ENCODE measurements around the gene MCRS1.
"Not testable (repeated sequence)": the region's sequence is repeated elsewhere in the genome, so short reads cannot be mapped to it uniquely, and the experiment has no call there.

MCRS1 gene

DNA sequence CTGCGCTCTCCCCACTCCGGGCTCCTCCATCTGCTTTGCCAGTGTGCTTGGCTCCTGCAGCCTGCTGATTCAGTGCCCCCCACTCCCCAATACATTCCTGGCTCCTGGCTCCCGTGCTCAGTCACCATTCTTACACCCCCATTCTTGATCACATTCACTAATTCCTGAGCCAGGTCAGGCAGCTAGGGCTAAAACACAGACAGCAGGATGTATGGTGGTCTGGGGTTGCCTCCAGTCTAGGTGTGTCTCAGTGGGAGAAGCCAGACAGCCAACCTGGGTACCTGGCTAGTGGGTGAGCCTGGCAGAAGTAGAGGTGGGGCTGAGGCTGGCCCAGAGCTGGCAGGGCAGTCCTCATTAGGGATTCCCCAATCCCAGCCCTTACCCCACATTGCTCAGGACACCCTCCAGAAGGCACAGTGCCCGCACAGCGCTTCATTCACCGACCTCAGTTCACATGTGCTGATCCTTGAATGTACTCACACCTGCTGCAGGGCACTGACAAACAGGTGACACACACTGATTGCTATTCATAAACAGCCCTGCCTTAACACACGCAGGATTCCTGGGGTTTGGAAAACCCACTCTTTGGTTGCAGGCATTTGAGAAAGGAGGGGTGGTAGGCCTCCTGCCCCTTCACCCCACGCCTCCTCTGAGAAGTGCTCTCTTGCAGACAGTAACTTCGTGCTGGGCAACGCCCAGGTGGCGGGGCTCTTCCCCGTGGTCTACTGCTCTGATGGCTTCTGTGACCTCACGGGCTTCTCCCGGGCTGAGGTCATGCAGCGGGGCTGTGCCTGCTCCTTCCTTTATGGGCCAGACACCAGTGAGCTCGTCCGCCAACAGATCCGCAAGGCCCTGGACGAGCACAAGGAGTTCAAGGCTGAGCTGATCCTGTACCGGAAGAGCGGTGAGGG, 27.5 kb downstream of the MCRS1 start:
- DNase-seq (ENCODE audit: low read depth) = no peak

DNA sequence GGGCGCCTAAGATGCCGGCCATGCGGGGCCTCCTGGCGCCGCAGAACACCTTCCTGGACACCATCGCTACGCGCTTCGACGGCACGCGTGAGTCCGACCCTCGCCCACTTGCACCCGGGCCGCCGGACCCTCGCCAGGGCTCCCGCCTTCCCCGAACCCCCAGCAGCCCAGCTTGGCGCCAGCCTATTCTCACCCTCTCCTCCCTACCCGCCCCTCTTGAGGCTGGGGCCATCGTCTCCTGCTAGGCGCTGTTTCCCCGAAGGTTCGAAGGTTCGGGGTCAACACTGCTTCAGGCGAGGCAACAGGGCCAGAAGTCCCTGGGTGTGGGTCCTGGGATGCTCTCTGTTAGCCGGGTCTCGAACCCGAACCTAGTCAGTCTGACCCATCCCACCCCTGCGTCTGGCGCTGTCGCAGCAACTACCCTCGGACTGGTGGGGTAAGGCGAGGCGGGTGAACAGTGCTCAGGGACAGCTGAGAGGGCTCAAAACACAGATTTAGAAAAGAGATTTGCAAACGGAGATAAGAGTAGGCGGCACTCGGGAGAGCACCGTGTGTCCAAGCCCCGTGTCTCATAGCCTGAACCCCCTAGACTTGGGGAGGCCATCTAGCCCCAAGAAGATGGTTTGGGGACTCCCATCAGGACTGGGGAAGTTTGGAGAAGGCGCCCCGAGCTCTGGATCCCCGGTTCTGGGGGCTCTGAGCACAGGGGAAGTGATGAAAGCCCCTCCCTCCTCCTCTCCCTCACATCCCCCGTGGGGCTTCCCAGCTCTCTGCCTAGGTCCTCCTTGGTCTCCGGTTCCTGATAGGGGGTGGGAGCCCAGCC, 28.3 kb downstream of the MCRS1 start:
- no peak for DNase-seq (ENCODE audit: low read depth)

DNA sequence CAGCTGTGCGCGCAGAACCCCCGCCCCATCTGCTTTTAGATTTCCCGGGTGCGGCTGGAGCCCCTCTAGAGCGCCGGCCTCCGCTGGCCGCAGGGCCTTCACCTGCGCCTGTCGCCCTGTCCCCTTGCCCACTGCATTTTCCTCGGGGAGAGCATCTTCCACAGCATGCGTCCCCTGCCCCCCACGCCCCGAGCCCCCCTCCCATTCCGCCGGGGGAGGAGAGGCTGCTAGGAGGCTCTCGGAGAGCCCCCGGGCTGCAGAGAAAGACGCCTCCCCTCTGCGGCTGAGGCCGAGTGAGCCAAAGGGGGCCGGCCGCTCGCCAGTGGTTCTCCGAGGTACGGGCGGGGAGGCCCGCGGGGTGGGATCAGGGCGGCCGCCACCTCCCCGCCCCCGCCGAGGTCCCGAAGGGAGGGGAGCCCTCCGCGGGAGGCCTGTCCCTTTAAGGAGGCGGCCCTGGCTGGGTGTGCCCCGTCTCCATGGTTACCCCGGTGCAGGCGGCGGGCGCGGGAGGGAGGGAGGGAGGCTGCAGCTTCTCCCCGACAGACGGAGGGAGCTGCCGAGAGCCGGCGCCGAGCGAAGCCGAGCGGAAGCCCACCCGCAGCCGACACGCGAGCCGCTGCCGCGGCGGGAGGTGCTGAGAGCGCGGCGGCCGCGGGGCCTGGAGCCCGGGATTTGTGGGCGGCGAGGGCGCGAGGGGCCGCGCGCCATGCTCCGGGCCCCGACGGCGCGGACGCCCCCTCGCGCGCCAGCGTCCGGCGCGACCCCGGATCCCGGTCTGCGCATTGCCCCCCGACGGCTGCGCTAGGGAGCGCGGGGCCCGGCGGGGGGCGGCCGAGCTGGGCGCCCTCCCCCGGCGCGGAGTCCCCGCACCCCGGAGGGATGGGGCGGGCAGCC, 29.2 kb downstream of the MCRS1 start, which contains the start of gene KCNH3:
KCNH3 (plus strand) TSS at position 521 of the 894 bp plus-strand sequence. CDS start 387 bp downstream, outside the sequence.
- peak; percentile 77 for DNase-seq (ENCODE audit: low read depth)

DNA sequence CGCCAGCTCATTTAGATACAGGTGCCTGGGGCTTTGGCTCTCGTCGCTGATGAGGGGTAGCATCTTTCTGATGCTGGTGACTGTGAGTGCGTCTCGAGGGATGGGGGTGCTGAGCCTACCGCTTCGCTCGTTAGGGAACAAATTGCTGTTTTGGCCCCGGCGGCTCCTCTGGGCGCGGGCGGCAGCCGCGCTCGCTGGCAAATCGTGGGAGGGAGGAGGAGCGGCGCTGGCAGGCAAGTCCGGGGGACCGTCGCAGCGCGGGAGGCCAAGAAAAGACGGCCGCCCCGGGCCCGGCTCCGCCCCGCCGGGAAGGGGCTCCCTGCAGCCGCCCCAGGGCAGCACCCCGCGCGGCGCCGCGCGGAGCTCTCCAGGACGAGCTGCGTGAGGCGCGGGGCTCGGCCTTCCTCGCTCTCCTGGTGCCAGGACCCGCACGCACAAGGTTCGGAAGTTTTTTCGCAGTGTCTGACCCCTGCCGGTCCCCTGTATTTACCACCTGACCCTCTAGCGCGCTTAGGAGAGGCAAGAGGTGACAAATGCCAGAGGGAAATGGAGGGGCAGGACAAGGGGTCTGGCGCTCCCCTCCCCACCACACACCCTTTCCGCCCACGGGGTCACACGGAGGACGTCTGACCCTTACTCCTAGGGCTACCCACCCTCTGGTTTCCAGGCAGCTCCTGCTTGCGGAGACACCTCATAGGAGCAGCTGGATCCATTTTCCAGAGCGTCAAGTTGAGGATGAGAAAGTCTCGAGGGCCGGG, 30.0 kb downstream of the MCRS1 start:
- no peak for DNase-seq (ENCODE audit: low read depth)

DNA sequence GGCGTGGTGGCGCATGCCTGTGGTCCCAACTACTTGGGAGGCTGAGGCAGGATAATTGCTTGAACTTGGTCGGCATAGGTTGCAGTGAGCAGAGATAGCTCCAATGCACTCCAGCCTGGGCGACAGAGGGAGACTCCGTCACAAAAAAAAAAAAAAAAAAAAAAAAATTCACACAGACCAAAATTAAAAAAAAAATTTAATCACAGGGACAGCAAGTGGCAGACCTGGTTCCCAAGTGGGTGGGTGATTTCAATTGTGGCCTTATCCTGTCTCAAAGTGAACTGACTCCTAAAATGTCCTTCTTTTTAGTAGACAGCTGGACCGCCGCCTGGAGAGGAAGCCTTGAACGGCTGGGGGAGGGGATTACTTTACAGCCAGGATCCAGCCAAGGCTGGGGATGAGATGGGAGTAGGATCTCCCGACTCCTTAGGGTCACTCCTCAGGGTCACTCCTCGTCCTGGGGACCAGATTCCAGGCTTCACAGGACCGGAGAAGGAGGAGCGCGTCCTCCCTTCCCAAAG, 30.7 kb downstream of the MCRS1 start:
- DNase-seq (ENCODE audit: low read depth) = no peak

DNA sequence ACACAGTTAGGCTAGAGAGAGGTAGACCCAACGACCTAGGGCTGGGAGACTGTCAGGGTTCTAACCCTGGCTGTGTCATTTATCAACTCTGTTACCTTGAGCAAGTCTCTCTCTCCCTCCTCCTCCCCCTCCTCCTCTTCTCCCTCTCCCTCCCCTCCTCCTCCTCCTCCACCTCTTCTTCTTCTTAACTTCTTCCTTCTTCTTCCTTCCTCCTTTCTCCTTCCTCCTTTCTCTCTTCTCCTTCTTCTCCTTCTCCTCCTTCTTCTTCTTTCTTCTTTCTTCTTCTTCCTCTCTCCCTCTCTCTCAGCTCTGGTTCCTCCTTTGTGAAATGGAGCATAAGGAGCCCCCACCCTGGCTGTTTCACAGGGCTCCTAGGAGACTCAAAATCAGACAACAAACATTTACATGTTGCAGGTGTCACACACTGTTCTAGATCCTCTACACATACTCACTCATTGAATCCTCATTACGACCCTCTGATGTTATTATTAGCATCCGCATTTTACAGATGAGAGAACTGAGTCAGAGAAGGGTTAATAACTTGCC, 31.3 kb downstream of the MCRS1 start:
- no peak for DNase-seq (ENCODE audit: low read depth)

DNA sequence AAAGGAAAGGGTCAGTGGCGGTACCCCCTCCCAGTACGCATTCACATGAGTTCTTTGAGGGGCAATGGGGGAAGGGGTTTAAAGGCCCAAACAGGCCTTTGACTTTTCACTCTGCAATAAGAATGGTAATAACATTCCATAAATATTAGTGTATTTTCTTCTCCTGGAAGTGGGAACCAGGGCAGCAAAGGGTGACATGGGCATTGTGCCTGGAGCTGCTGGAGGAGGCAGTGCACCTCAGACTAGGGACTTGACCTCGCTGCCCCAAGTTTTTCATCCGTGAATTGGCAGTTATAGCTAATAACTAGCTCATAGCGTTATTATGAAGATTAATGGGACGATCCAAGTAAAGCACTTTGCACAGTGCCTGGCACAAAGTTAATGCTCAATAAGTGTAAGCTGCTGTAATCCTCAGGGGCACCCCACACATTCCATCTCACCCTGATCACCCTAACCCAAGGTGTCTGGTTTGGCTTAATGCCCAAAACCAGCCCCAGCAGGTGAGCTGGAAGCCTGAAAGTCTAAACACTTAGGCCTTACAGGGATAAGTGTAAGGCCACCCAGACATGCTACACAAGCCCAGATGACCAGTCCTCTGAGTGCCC, 31.9 kb downstream of the MCRS1 start:
- no peak for DNase-seq (ENCODE audit: low read depth)

DNA sequence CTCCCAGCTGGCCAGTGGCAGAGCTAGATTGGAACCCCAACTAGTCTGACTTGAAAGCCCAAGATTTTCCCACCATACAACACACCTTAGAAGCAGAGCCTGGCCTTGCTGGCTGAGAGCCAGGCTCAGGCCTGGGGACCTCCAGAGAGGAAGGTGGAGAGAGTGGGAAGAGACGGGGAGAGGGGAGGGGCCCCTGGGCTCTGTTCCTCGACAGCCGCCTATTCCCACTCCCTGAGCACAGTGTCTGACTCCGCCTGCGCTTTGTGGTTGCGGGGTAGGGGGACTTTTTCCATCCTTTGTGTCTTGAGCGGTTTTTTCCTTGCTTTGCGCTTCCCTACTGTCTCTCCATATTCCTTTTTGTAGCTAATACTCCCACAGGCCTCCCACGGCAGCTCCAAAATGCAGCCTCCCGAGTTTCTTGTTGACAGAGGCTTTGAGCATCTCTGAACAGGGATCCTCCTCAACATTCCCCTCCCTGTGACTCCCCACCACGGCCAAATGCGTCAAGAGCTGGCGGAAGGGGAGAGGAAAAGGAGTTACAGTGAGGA, 33.1 kb downstream of the MCRS1 start:
- DNase-seq (ENCODE audit: low read depth) = no peak

DNA sequence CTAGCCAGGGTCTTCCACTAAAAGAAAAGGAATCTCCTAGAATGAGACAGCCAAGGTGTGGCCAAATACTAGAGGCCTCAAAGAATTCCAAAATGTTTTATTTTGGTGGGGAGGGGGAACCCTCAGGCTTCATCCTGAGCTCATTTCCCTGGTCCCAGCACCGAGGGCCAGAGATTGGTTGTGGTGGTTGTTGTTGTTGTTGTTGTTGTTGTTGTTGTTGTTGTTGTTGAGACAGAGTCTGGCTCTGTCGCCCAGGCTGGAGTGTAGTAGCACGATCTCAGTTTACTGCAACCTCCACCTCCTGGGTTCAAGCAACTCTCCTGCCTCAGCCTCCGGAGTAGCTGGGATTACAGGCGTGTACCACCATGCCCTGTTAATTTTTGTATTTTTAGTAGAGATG, 33.8 kb downstream of the MCRS1 start:
- not testable (repeated sequence) for DNase-seq (ENCODE audit: low read depth)

DNA sequence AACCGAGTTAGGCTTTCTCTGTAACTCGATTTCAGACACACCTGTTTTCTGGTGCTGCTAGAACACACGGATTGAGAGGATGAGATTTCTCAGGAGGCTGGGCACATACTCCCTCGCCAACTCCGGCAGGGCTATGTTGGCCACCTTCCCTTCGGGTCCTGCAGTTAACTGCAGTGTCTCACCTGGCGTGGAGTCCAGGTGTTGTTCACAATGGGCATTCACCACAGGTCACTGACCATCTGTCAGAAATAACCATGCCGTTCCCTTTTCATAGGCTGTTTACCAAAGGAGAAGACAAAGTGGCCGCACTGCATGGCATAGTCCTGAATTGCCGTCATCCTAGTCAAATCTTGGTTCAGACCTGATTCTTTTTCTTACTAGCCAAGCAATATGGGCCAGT, 34.6 kb downstream of the MCRS1 start:
- DNase-seq (ENCODE audit: low read depth) = no peak

DNA sequence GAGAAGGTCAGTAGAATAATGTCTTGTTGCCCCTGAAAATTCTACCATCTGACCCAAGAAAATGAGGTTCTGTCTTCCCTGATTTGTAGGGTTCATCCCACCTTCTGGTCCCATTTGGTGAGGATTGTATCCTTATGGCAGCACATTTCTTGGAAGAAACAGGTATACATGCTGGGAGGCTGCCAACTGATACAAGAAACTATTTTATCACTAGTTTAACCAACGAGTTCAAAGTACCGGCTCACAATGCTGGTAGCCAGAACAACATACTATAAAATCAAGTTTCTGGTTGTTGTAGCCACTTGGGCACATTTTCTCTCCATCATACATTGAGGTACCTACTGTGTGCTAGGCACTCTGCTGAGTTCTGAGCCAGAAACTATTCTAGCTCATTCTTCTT, 36.2 kb downstream of the MCRS1 start:
- no peak for DNase-seq (ENCODE audit: low read depth)

DNA sequence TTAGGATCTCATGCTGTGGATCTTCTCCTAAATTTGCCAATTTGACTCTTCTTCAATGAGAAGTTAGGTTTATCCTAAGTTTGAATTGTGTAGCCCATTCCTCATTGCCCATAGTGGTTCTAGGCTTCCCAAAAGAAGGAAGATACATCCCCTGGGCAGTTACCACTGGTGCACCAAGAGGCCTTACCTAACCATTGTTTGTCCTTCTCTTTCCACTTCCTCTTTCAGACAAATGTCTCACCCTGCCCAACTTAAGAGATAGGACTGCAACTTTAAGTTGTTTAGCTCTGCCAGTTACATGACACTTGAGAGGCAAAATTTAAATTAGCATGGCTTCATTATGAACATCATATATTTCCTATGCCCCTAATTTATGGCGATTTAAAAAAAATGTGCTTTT, 38.5 kb downstream of the MCRS1 start:
- no peak for DNase-seq (ENCODE audit: low read depth)

DNA sequence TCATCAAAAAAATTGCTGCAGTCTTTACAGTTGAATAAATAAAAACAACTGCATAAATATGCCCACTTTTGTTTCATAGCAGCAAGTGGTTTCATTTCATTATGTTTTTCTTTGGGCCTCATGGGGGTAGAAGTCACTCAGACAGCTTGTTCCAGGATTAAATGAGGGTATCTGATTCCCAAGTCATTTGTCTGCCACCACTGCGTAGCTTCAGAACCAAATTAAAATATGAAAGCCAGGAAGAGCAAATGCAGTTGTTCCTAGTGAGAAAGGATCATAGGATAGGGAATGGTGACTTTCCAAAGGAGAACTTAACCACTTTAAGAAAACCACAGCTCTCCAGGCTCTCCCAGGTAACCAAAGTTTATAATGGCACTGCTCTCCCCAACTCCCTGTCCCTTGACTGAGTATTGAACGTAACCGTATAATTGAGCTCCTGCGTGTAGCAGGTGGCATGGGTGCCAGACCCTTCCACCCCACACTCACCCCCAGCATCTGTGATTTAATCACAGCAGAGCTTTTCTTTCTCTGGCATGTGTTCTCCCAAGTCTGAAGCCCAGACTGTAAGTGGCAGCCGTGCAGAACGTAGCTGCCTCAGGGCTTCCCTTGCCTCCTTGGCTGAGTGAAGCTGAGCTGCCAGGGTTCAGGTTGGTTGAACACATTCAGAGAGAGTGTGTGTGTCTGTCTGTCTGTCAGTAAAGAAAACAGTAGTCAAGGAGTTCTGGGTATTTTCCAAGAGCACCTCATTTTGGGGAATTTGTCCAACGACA, 40.4 kb downstream of the MCRS1 start:
- DNase-seq (ENCODE audit: low read depth) = no peak

DNA sequence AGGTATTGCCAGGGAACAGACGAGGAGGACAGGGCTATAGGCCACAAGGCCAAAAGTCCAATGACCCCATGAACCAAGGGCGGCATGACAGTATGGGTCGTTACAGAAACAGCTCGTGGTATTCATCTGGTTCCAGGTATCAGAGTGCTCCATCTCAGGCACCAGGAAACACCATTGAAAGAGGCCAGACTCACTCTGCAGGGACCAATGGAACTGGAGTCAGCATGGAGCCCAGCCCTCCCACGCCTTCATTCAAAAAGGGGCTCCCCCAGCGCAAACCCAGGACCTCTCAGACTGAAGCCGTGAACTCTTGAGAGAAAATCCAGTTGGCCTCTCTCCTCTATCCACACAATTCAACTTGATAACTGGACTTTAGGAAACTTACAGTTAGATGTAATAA, 42.0 kb downstream of the MCRS1 start:
- no peak for DNase-seq (ENCODE audit: low read depth)

DNA sequence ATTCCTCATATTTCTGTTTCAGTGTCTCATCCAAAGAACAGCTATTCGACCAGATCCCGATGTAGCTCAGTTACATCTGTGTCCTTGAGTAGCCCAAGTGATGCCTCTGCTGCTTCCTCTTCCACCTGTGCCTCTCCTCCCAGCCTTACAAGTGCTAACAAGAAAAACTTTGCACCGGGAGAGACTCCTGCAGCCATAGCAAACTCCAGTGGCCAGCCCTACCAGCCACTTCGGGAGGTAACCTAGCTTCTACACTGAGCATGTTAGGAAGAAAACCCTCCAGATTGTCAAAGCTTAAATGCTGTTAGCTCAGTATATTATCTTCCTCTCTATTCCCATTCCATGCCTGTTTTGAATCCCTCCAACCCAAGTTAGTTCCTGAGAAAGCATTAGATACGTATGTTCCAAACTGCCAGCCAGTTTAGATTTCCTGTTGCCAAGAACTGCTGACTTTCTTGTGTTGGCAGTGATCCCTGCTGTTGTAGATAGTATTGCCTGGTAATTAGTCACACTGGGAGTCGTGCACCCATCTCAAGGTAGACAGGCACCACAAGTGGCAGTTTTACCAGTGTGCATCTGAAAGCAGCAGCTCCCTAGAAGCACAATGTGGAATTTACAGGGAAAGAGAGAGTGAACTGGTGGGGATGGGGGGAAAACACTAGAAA, 43.1 kb downstream of the MCRS1 start:
- DNase-seq (ENCODE audit: low read depth) = no peak

DNA sequence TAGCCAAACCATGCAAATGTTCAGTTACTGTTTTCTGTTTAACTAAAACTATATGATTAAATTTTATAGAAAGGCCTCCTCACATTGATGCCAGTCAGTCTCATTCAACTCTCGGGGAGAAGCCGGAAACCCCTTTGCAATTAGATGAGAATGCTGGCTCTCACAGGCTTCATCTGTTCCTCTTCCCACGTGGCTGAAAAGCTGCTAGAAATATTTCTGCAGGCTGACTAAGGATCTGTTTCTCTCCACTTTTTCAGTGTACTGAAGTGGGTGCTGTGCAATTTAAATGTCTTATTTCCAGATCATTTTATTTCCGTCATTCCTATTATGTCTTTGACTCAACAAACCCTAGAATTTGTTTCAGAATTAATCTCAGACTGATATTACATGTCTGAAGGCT, 46.6 kb downstream of the MCRS1 start:
- no peak for DNase-seq (ENCODE audit: low read depth)

DNA sequence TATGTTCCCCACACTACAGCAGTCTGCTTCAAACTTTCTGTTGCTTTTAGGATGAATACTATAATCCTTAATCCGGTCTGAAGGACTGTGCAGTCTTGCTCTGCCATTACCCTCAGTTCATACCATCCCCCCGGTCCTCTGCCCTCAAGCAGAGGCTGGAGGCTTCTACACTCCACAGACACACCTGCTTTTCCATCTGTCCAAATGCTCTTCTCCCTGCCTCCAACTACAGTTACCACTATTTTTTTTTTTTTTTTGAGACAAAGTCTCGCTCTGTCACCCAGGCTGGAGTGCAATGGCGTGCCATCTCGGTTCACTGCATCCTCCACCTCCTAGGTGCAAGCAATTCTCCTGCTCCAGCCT, 48.4 kb downstream of the MCRS1 start:
- DNase-seq (ENCODE audit: low read depth) = no peak

DNA sequence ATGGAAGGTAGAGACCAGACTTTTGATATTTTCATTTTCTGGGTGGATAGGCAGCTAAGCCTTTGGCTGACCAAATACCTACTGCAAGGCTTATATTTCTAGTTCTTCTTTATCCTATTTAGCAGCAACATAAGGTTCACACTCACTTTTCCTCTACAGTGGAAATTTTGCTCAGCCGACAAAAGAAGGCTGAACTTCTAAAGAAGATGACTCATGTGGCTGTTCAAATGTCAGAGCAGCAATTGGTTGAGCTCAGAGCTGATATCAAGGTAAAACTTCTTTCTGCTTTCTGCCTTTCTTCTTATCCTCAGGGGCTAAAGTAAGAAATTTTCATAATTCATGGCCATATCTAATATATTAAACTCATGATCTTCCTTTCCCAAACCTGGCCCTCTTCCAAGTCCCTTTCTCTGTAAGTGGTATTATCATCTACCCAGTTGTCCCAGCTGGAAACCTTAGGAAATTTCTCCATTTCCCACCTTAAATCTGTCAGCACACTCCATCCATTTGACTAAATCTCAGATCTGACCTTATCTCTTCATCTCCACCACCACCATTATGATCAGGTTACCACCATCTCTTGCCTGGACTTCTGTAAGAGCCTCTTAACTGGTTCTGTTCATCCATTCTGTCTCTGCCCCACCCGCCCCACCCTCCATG, 48.9 kb downstream of the MCRS1 start:
- DNase-seq (ENCODE audit: low read depth) = no peak
